BE2C (cell line): Measurements from ENCODE around the gene TNFSF8.

ENCODE experiments used
- DNase-seq: peaks from one replicate; pipeline ENCODE4 v3.0.0-alpha.2; 2020
- H3K27me3 ChIP-seq: fragments of 250-450 bp; sonication (Bioruptor Pico); 2 replicates; pipeline ENCODE4 v1.5.1; 2020; ENCODE audit warnings: mild to moderate bottlenecking
- H3K36me3 ChIP-seq: fragments of 250-450 bp; sonication (Bioruptor Pico); 2 replicates; pipeline ENCODE4 v1.5.1; 2020; ENCODE audit warnings: mild to moderate bottlenecking
- H3K4me1 ChIP-seq: fragments of 250-450 bp; sonication (Bioruptor Pico); 2 replicates; pipeline ENCODE4 v1.5.1; 2020
- H3K4me3 ChIP-seq: 2 replicates; pipeline ENCODE4 v1.5.1; 2011; ENCODE audit warnings: low read depth, low read length
- H3K9me3 ChIP-seq: fragments of 250-450 bp; sonication (Bioruptor Pico); 2 replicates; pipeline ENCODE4 v1.5.1; 2020
- CTCF ChIP-seq: IDR thresholded peaks from 2 replicates; pipeline ENCODE4 v1.5.1; 2012; ENCODE audit warnings: mild to moderate bottlenecking, low read depth, low read length

The TNFSF8 gene

GRCh38 chr9:114941376-114941775 lies 11.0 kb upstream of the TNFSF8 start:
- DNase-seq: no peak
- Histone ChIP-seq H3K36me3 (no peaks in the 10 kb centered on the region), H3K4me1 (no peaks in the 10 kb centered on the region), H3K4me3 (no peak overlapping the region), H3K27me3 (no peaks in the 10 kb centered on the region), H3K9me3 (no peaks in the 10 kb centered on the region)
- TF ChIP-seq CTCF: no peak

- no peak overlapping the region for H3K4me3 ChIP-seq
- H3K4me1 ChIP-seq: no peaks in the 10 kb centered on the region
- no peaks in the 10 kb centered on the region for H3K9me3 ChIP-seq
- no peaks in the 10 kb centered on the region for H3K36me3 ChIP-seq
- DNase-seq: no peak
- no peaks in the 10 kb centered on the region for H3K27me3 ChIP-seq
- no peak for TF ChIP-seq CTCF
These were observed 8.5 kb upstream of the TNFSF8 start for GRCh38 chr9:114938687-114939575.

GRCh38 chr9:114937516-114937915 lies 7.1 kb upstream of the TNFSF8 start:
- H3K4me1 ChIP-seq: no peaks in the 10 kb centered on the region
- no peaks in the 10 kb centered on the region for H3K9me3 ChIP-seq
- no peak overlapping the region for H3K4me3 ChIP-seq
- no peaks in the 10 kb centered on the region for H3K27me3 ChIP-seq
- TF ChIP-seq CTCF: no peak
- H3K36me3 ChIP-seq: no peaks in the 10 kb centered on the region
- no peak for DNase-seq

- Histone ChIP-seq H3K4me1 (no peaks in the 10 kb centered on the region), H3K9me3 (no peaks in the 10 kb centered on the region), H3K36me3 (no peaks in the 10 kb centered on the region), H3K4me3 (no peak overlapping the region), H3K27me3 (no peaks in the 10 kb centered on the region)
- TF ChIP-seq CTCF: no peak
- DNase-seq: no peak
These were observed 6.2 kb upstream of the TNFSF8 start for GRCh38 chr9:114936581-114936980.

GRCh38 chr9:114935119-114935518 lies 4.7 kb upstream of the TNFSF8 start:
- no peak for TF ChIP-seq CTCF
- no peaks in the 10 kb centered on the region for H3K4me1 ChIP-seq
- H3K9me3 ChIP-seq: no peaks in the 10 kb centered on the region
- H3K4me3 ChIP-seq: no peak overlapping the region
- H3K36me3 ChIP-seq: no peaks in the 10 kb centered on the region
- no peaks in the 10 kb centered on the region for H3K27me3 ChIP-seq
- no peak for DNase-seq

DNA sequence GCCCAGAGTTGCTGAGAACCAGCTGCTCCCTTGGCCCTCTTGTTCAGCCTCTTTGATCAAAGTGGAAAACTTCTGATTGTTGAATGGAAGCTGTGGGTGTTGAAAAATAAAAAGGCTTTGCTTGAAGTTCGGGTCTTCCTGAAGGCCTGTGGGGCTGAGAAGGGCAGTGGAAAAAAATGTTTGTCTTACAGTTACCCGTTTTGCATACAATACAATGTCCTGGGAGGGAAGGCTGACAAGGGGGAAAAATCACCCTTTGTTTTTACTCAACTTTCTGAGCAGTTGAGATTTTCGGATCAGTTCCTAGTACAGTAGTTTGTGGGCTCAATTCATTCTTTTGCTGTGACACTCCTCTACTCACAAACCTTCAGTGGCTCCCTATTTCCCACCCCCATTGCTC lies 2.1 kb upstream of the TNFSF8 start:
- Histone ChIP-seq H3K4me1 (no peaks in the 10 kb centered on the region), H3K27me3 (no peaks in the 10 kb centered on the region), H3K9me3 (no peaks in the 10 kb centered on the region), H3K4me3 (no peak overlapping the region), H3K36me3 (no peaks in the 10 kb centered on the region)
- no peak for DNase-seq
- TF ChIP-seq CTCF: no peak
